ENCODE data around the gene AFF3.

AFF3 gene

GRCh38 chr2:100067784-100068183 lies 74.6 kb downstream of the AFF3 start:
- DNase-seq, result no peak
- H3K4me1 Mint-ChIP-seq, result peaks cover 36% of the 10 kb centered on the region
- peak overlapping the region; percentile 10 for H3K27ac Mint-ChIP-seq
- H3K4me3 Mint-ChIP-seq, result no peak overlapping the region
- H3K27me3 Mint-ChIP-seq (ENCODE audit: low read depth, poor library complexity), result no peaks in the 10 kb centered on the region
- TF ChIP-seq, protein P1, sequence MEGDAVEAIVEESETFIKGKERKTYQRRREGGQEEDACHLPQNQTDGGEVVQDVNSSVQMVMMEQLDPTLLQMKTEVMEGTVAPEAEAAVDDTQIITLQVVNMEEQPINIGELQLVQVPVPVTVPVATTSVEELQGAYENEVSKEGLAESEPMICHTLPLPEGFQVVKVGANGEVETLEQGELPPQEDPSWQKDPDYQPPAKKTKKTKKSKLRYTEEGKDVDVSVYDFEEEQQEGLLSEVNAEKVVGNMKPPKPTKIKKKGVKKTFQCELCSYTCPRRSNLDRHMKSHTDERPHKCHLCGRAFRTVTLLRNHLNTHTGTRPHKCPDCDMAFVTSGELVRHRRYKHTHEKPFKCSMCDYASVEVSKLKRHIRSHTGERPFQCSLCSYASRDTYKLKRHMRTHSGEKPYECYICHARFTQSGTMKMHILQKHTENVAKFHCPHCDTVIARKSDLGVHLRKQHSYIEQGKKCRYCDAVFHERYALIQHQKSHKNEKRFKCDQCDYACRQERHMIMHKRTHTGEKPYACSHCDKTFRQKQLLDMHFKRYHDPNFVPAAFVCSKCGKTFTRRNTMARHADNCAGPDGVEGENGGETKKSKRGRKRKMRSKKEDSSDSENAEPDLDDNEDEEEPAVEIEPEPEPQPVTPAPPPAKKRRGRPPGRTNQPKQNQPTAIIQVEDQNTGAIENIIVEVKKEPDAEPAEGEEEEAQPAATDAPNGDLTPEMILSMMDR (IDR thresholded peaks at IDR 0.05), result no peak
- H3K9me3 Mint-ChIP-seq, result peaks cover 24% of the 10 kb centered on the region
- peaks cover 84% of the 10 kb centered on the region for H3K36me3 Mint-ChIP-seq (ENCODE audit: low read depth)

DNA sequence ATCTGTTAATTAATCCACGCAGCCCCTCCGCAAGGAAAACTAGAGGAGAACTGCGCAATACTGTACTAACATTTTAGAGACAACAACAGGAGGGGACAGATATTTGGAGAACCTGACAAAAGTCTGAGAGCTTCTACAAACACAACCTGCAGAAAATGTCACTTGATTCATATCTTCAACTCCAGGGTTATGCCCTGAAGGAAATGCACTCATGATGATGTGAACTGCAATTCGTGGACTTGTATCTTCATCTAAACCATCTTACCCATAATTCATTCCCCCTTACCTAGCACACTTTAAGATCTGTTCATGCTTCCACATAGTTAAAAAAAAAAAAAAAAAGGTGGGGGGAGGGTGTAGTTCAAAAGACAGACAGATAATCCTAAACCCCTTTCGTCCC lies 75.5 kb downstream of the AFF3 start:
- Mint-ChIP-seq H3K4me1 (peaks cover 41% of the 10 kb centered on the region), H3K9me3 (peaks cover 34% of the 10 kb centered on the region), H3K36me3 (ENCODE audit: low read depth) (peaks cover 87% of the 10 kb centered on the region), H3K27me3 (ENCODE audit: low read depth, poor library complexity) (no peaks in the 10 kb centered on the region), H3K27ac (no peak overlapping the region), H3K4me3 (no peak overlapping the region)
- TF ChIP-seq, protein P1 (IDR thresholded peaks at IDR 0.05), result no peak
- no peak for DNase-seq

GRCh38 chr2:100066246-100066645 lies 76.1 kb downstream of the AFF3 start:
- Mint-ChIP-seq H3K9me3 (peaks cover 35% of the 10 kb centered on the region), H3K36me3 (ENCODE audit: low read depth) (peaks cover 87% of the 10 kb centered on the region), H3K27ac (no peak overlapping the region), H3K4me1 (peaks cover 47% of the 10 kb centered on the region), H3K27me3 (ENCODE audit: low read depth, poor library complexity) (no peaks in the 10 kb centered on the region), H3K4me3 (no peak overlapping the region)
- no peak for DNase-seq
- TF ChIP-seq, protein P1 (IDR thresholded peaks at IDR 0.05), result no peak

DNA sequence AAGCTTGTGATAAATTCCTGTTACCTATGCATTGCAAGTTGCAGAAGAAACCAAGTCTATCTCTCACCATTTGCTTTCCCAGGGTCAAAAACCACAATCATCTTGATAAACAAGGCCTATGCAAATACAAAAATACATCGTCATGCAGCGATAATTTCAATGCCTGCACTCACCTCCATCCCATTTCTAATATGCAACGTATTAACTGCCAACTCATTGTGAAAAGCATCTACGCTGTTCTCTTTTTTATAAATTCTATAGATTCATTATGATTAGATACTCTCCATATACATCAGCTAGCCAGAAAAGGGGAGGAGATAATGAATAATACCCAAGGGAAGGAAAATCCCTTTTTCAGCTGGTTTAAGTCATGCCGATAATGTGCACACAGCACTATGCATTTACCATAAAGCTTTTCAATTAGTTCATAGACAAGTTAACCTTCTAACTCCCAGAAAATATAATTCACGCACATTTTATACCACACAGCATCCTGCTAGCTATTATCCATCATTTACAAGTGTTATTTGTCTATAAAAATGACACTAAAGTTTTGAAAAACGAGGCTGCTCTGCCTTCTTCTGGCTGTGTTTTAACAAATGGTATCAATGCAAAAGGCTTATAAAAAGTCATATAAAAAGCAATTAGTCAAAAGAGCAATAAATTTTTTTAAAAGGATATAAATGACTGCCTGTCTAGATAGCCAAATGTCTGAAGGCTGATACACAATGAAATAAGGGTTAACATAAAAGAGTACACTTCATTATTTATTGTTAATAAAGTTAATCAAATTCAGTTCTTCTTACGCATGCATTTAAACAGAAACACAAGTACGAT lies 77.6 kb downstream of the AFF3 start:
- Mint-ChIP-seq H3K4me3 (no peak overlapping the region), H3K4me1 (peaks cover 52% of the 10 kb centered on the region)

GRCh38 chr2:100064165-100064564 lies 78.2 kb downstream of the AFF3 start:
- H3K27ac Mint-ChIP-seq, result no peak overlapping the region
- H3K9me3 Mint-ChIP-seq, result peaks cover 35% of the 10 kb centered on the region
- no peaks in the 10 kb centered on the region for H3K27me3 Mint-ChIP-seq (ENCODE audit: low read depth, poor library complexity)
- H3K36me3 Mint-ChIP-seq (ENCODE audit: low read depth), result peaks cover 80% of the 10 kb centered on the region
- peaks cover 49% of the 10 kb centered on the region for H3K4me1 Mint-ChIP-seq
- TF ChIP-seq, protein P1 (IDR thresholded peaks at IDR 0.05), result no peak
- DNase-seq, result no peak
- H3K4me3 Mint-ChIP-seq, result no peak overlapping the region

More for the DNA sequence above, 77.6 kb downstream of the AFF3 start:
- no peak overlapping the region for H3K27ac Mint-ChIP-seq
- TF ChIP-seq, protein P1 (IDR thresholded peaks at IDR 0.05), result no peak
- H3K9me3 Mint-ChIP-seq, result peaks cover 35% of the 10 kb centered on the region
- no peak for DNase-seq
- H3K36me3 Mint-ChIP-seq (ENCODE audit: low read depth), result peaks cover 85% of the 10 kb centered on the region
- H3K27me3 Mint-ChIP-seq (ENCODE audit: low read depth, poor library complexity), result no peaks in the 10 kb centered on the region
